ENCODE data around the gene FAM181B.

FAM181B gene

GRCh38 chr11:82682003-82682751, 51.5 kb downstream of the FAM181B start:
- peak; percentile 47 for DNase-seq (ENCODE audit: low spot score)

- no peak for DNase-seq (ENCODE audit: low spot score)
These were observed 53.4 kb downstream of the FAM181B start for GRCh38 chr11:82680252-82680651.
